Ramos (cell line): ENCODE results near the gene PNCK.

Source experiments
- in situ Hi-C: fragments of 300-500 bp; cut with MboI; formaldehyde crosslinking; loops from one replicate; pipeline ENCODE4 v1.14.3; 2022; ENCODE audit warnings: low sequenced_read_pairs; ENCODE audit not compliant: unreplicated experiment

Gene PNCK

DNA sequence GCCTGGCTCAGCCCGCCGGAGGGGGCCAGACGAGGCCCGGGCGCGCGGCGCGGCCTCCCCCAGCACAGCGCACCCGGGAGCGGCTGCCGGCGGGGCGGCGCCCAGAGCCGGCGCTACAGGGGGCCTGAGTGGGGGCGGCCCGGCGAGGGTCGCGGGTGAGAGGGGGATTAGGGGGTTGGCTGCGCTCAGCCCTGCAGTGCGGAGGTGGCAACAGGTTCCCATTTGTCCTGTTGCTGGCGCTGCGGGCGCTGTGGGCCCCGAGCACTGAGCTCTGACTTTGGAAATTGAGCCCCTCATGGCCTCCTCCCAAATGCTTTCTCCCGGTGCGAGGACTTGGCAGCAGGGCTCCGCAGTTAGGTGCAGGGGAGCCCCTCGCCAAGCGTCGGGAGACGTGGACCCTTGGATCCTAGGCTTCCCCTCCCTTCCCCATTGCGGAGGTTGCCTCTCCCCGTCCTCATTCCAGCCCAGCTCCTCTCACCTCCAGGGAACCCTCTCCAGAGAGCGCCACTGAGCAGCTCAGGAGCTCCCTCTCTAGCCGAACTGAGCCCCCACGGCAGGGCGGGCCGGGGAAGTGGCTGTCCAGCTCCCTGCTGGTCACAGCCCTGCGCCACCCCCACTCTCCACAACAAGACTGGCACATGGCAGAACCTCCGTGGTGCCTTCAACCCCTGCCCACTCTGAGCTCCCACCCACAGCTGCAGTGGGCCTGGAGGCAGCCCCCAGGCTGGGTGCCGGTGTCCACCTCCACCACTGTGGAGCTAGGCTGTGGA lies 29.1 kb downstream of the PNCK start:
- in situ Hi-C loops, result no loop called here

- in situ Hi-C loops, result no loop called here
Observed at GRCh38 chrX:153643431-153644351, 29.9 kb downstream of the PNCK start.

DNA sequence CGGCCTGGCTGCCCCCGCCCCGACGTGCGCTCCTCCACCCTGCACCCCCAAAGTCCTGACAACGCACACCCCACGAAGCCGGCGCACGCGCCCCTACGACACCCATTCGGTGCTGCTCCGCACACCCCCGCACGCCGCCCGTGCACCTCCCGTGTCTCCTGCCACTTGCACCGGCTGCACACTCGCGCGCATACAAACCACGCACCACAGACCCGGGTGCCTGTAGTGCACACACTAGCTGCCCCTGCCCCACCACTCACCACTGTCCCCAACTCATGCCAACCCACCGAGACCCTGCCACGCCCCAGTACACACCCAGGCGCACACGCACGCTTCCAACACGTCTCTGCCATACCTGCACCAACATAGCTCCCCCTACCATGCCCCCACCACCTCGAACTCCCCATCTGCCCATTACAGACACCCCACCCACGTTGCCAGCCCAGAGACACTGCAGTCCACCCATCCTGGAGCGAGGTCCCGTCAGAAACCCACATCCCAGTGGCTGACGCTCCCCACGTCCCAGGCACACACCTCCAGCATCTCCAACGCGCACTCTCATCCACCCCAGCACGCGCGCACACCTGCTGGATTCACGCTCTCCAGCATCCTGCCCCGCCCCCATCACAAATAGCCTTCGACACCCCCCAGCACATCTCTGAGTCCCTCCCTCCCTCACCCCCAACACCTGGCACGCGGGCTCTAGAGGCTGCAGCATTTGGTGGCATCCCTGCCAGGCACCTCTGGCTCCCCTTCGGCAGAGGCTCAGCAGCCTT lies 30.8 kb downstream of the PNCK start:
- in situ Hi-C loops, result no loop called here

DNA sequence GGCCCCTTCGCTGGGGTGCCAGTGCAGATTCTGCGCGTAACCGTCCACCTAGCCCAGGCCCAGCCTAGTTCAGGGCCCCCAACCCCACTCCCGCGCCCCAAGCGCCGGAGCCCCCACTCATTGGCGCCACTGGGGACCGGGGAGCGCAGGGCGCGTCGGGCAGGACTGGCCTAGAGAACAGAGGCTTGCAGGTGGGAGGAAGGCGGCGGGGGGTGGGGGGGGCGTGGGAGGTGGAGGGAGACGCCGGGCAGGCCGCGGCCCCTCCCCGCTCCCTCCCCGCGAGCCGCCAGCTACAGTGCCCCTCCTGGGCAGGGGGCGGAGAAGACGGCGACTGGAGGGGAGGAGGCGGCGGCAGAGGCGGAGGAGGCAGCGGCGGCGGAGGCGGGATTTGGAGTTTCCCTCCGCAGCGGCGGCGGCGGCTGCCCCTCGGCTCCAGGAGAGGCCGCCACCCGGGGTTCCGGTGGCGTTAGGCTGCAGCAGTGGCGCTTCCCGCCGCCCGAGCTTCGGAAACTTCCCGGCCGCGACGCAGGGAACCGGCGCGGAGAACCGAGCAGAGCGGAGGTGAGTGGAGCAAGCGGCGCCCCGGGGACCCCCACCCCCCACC lies 31.5 kb downstream of the PNCK start:
- in situ Hi-C loops, result no loop called here

GRCh38 chrX:153641627-153642026 lies 32.0 kb downstream of the PNCK start:
- in situ Hi-C loops, result no loop called here

DNA sequence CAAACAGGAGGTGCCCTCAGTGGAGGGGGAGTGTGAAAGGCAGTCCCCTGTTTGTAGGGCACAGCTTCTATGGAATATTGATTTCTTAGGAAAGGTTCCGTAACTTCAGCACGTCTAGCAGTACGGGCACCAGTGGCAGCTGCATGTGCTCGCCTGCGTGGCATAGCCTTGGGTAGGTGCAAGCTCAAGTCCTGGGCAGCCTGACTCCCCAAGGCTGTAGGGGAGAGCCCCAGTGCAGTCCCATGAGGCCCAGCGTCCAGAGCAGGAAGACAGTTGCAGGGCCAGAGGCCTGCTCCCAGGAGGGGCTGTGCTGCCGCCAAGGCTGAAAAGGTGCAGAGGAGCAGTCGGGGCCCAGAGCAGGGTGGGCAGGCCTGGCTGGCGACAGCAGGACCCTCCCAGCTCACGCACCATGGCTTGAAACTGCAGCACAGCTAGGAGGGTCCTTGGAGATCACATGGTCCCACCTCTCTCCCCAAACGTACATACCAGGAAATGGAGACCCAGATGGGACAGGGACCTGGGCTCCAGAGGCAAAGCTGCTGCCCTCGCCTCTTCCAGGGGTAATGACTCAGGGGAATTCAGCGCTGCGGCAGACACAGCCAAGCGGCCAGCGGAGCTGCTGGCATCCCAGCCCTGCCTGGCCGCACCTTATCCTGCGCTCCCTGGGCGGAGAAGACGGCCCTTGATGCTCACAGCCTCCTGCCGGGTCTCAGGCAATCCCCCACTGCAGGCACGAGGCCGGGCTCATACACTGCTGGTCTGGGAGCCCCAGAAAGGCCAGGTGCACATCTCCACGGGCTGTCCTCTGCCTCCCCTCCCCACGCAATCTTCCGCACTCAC lies 32.7 kb downstream of the PNCK start:
- in situ Hi-C loops, result no loop called here

DNA sequence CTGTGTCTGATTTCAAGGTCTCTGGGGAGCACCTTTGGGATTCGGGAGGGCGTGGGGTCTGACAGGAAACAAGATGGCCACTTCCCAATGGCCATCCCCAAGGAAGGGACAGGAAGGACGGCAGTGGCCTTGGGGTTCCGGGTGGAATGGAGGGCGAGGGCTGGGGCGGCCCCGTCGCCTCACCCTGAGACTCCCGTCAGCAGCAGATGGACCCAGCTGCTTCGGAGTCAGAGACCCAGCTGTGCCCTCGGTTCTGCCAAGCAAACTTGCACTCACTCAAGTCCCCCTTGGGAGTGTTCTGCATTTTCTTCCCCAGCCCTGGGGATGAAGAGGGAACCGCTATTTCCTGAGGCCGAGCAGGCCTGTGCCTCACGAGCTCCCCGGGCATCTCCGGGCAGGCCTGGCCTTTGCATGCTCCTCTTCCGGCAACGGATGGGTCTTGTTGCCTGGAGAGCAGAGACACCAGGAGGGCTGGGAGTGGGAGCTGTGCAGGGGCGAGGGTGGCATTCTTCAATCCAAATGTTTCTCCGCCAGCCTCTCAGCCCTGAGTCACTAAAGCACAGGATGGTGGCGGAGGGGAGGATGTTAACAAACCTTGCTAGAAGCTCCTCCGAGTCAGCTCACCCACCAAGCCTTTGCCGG lies 33.4 kb downstream of the PNCK start:
- in situ Hi-C loops, result no loop called here

- in situ Hi-C loops, result no loop called here
Observed at GRCh38 chrX:153639177-153640044, 34.2 kb downstream of the PNCK start.

DNA sequence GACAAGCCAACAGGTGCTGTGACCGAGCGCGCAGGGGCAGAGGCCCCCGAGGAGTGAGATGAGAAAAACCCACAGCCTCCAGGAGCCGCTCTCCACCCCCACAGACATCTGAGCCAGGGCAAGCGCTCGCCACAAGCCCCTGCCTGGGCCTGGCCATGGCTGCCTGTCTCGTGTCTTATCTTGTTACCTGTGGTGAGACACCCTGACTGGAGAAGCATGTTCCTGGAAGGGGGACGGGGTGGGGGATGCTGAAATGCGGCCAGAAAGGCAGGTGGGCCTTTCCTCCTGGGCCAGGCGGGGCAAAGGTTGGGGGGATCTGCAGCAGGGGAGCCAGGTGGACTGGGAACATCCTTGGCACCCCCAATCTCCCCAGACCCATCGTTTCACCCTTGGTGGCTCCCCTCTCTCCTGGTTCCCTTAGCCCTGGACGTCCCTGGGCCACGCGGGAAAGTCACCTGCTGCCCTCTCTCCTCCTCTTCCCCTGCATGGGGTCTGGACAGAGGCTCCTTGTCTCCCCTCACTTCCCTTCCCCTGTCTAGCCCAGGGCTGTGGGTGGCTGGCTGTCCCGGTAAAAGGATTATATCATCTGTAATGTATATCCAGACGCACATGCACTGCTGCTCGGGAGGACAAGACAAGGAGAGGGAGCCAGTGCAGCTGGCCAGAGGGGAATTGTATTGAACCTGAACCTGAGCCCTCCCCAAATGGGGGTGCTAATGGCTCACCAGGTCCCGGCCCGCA lies 35.0 kb downstream of the PNCK start:
- in situ Hi-C loops, result no loop called here

- in situ Hi-C loops, result no loop called here
Observed at GRCh38 chrX:153638041-153638371, 35.6 kb downstream of the PNCK start.

DNA sequence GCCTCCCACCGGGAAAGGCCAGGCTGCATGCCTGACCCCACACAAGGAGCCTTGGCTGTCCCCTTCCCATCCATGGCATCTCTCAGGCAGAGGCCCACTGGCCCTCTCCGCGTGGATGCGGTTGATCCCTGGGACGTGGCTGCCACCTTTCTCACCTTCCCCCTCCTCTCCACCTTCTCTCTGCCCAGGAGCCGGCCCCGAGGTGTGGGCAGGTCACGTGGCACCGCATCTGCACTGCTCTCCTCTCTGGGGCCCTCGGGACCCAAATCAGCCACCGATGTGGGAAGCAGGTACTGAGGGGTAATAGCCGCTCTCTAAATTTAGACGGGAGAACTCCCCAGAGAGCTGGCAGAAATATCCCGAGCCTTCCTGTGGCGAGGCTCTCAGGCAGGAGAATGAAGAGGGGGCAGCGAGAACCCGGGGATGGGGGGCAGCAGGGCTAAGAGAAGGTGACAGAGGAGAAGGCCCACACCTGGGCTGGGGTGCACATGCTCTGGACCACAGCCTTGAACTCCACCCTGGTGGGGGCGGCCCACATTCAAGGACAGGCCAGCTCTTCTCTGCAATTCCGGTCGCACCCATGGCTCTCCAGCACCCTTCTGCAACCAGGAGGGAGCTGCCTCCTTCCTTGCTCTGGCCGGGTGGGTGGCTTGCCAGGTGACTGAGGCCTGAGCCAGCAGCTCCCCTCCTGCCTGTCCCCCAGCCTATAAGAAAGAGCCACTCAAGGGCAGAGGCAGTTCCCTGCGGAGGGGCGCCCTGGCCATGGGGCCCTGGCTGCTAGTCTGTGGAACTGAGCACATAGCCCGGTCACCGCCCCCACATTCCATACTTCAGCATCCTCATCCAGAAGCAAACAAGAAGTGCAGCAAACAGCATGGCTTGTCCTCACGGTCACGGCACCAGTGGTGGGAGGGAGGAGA lies 36.2 kb downstream of the PNCK start:
- in situ Hi-C loops, result no loop called here

- in situ Hi-C loops, result no loop called here
Observed at GRCh38 chrX:153636716-153637115, 36.9 kb downstream of the PNCK start.

- in situ Hi-C loops, result no loop called here
Observed at GRCh38 chrX:153635788-153636668, 37.6 kb downstream of the PNCK start.

GRCh38 chrX:153635388-153635787 lies 38.2 kb downstream of the PNCK start:
- in situ Hi-C loops, result no loop called here

- in situ Hi-C loops, result no loop called here
Observed at GRCh38 chrX:153634832-153635231, 38.8 kb downstream of the PNCK start.
